HepG2 (cell line): ENCODE data around the gene MBOAT7. TPM values are rescaled to one million over a fixed set of nuclear protein-coding genes. Genes with fewer than 3 reads are reported as not detected.

ENCODE experiments used
- ARID5B ChIP-seq: IDR thresholded peaks from 2 replicates; pipeline ENCODE4 v1.4.0; 2020; ENCODE audit warnings: mild to moderate bottlenecking, missing genetic modification reagents
- ATM ChIP-seq: fragments of 450-650 bp; IDR thresholded peaks from 2 replicates; pipeline ENCODE4 v1.7.1; 2017; ENCODE audit warnings: mild to moderate bottlenecking, borderline replicate concordance
- CBFB ChIP-seq: sonication (generic); formaldehyde crosslinking; IDR thresholded peaks from 2 replicates; pipeline ENCODE4 v1.4.0; 2020; ENCODE audit warnings: missing genetic modification reagents
- GPN1 ChIP-seq: sonication (generic); formaldehyde crosslinking; IDR thresholded peaks from 2 replicates; pipeline ENCODE4 v1.5.1; 2020; ENCODE audit warnings: missing genetic modification reagents, borderline replicate concordance
- MEIS2 ChIP-seq: sonication (generic); formaldehyde crosslinking; IDR thresholded peaks from 2 replicates; pipeline ENCODE4 v1.9.0; 2021; ENCODE audit warnings: mild to moderate bottlenecking, missing genetic modification reagents
- NFKB2 ChIP-seq: sonication (generic); formaldehyde crosslinking; IDR thresholded peaks from 2 replicates; pipeline ENCODE4 v1.4.0; 2020; ENCODE audit warnings: missing genetic modification reagents, borderline replicate concordance
- NR2C2 ChIP-seq: sonication (generic); formaldehyde crosslinking; IDR thresholded peaks from 2 replicates; pipeline ENCODE4 v1.4.0; 2020; ENCODE audit warnings: missing genetic modification reagents, mild to moderate bottlenecking, moderate library complexity, borderline replicate concordance
- PHF21A ChIP-seq: sonication (generic); formaldehyde crosslinking; IDR thresholded peaks from 2 replicates; pipeline ENCODE4 v1.5.0; 2020; ENCODE audit warnings: mild to moderate bottlenecking, missing genetic modification reagents
- POLR2G ChIP-seq: fragments of 200-400 bp; formaldehyde crosslinking; IDR thresholded peaks from 2 replicates; pipeline ENCODE4 v1.6.1; 2018; ENCODE audit warnings: mild to moderate bottlenecking, low read depth, low read length, moderate library complexity
- REST ChIP-seq, 2 experiments: IDR thresholded peaks; 2 replicates each; pipeline ENCODE4 v1.6.1; 2011 to 2012; ENCODE audit warnings: low read length in 2 of 2, borderline replicate concordance in 1 of 2, low read depth in 1 of 2, mild to moderate bottlenecking in 1 of 2, moderate library complexity in 1 of 2
- RFXAP ChIP-seq: sonication (generic); formaldehyde crosslinking; IDR thresholded peaks from 2 replicates; pipeline ENCODE4 v1.4.0; 2020; ENCODE audit warnings: missing genetic modification reagents, borderline replicate concordance
- SALL2 ChIP-seq: sonication (generic); formaldehyde crosslinking; IDR thresholded peaks from 2 replicates; pipeline ENCODE4 v1.8.1; 2023; ENCODE audit warnings: mild to moderate bottlenecking, missing genetic modification reagents, inconsistent platforms
- ZFP41 ChIP-seq: sonication (generic); formaldehyde crosslinking; IDR thresholded peaks from 2 replicates; pipeline ENCODE4 v1.4.0; 2020; ENCODE audit warnings: mild to moderate bottlenecking, missing genetic modification reagents, borderline replicate concordance
- ZFX ChIP-seq: sonication (generic); formaldehyde crosslinking; IDR thresholded peaks from 2 replicates; pipeline ENCODE4 v1.4.0; 2020; ENCODE audit warnings: mild to moderate bottlenecking, low read depth, missing genetic modification reagents, moderate library complexity
- ZNF138 ChIP-seq: sonication (generic); formaldehyde crosslinking; IDR thresholded peaks from 2 replicates; pipeline ENCODE4 v1.5.0; 2020; ENCODE audit warnings: mild to moderate bottlenecking, low read depth, missing genetic modification reagents
- ZNF18 ChIP-seq: sonication (generic); formaldehyde crosslinking; IDR thresholded peaks from 2 replicates; pipeline ENCODE4 v1.8.0; 2022; ENCODE audit warnings: mild to moderate bottlenecking, missing genetic modification reagents; ENCODE audit not compliant: insufficient replicate concordance
- ZNF24 ChIP-seq: fragments of 450-650 bp; IDR thresholded peaks from 2 replicates; pipeline ENCODE4 v1.6.1; 2017; ENCODE audit warnings: antibody characterized with exemption, mild to moderate bottlenecking
- ZNF556 ChIP-seq: sonication (generic); formaldehyde crosslinking; IDR thresholded peaks from 2 replicates; pipeline ENCODE4 v1.4.0; 2020; ENCODE audit warnings: mild to moderate bottlenecking, missing genetic modification reagents, borderline replicate concordance
- ZNF558 ChIP-seq: sonication (generic); formaldehyde crosslinking; IDR thresholded peaks from 2 replicates; pipeline ENCODE4 v1.9.0; 2022; ENCODE audit warnings: mild to moderate bottlenecking, missing genetic modification reagents, borderline replicate concordance
- ZNF772 ChIP-seq: sonication (generic); formaldehyde crosslinking; IDR thresholded peaks from 2 replicates; pipeline ENCODE4 v1.5.0; 2020; ENCODE audit warnings: mild to moderate bottlenecking, missing genetic modification reagents
- ZSCAN9 ChIP-seq: IDR thresholded peaks from 2 replicates; pipeline ENCODE4 v1.6.1; 2016; ENCODE audit warnings: borderline replicate concordance
- polyA plus RNA-seq, 8 experiments: library from polyadenylated mRNA; depleted of rRNA in 3 of 8; stranded (reverse) in 7 of 8; unstranded in 1 of 8; fragments of >200 nt; fragmentation: Illumina TruSeq in 4 of 8; extraction: Trizol in 4 of 8; gene quantifications; 2 replicates each; pipeline versions ENCODE4 v1.2.1 to v1.2.3, GENCODE V29; 2011 to 2016; ENCODE audit warnings: low read depth in 4 of 8, missing spikeins in 1 of 8, mixed read lengths in 1 of 8; ENCODE audit not compliant: insufficient read depth in 1 of 8
- total RNA-seq, 5 experiments: library from RNA; depleted of rRNA; stranded (reverse); fragments of >200 nt; fragmentation: Illumina TruSeq; extraction: Trizol; gene quantifications; 2 replicates each; pipeline ENCODE4 v1.2.3, GENCODE V29; 2016; ENCODE audit warnings: low read depth in 1 of 5

Gene MBOAT7
- total and polyA plus RNA-seq, 2 of the 13 experiments (the other 11 are each of a cell fraction or from before 2014, with no cell fraction given): 22.2 to 25.5 TPM

GRCh38 chr19:54189145-54189734 lies at the start of gene MBOAT7 (continued):
- TF ChIP-seq REST (IDR thresholded peaks at IDR 0.05; ENCODE audit: borderline replicate concordance in 1 of 2, low read depth in 1 of 2, low read length in 2 of 2) (no peak), ZNF772 (no peak), NR2C2 (CRISPR knock-in tag) (peak; percentile 43; the same call in 1 of the 2 replicates), POLR2G (peak; percentile 80), GPN1 (no peak), ARID5B (CRISPR knock-in tag) (0 out of 2 replicates have a peak, but pooled peaks have one; percentile 22), MEIS2 (peak; percentile 35), RFXAP (CRISPR knock-in tag) (peak; percentile 66; the same call in 1 of the 2 replicates), ZNF24 (0 out of 2 replicates have a peak, but pooled peaks have one; percentile 23), CBFB (CRISPR knock-in tag) (no peak), ZSCAN9 (0 out of 2 replicates have a peak, but pooled peaks have one; percentile 23), SALL2 (peak; percentile 88), PHF21A (CRISPR knock-in tag) (no peak), ZNF18 (CRISPR knock-in tag) (peak; percentile 25), NFKB2 (peak; percentile 68), ZNF558 (CRISPR knock-in tag) (no peak), ZNF138 (CRISPR knock-in tag) (no peak), ZFX (CRISPR knock-in tag) (peak; percentile 88), ATM (no peak), ZNF556 (peak; percentile 84; the same call in 1 of the 2 replicates), ZFP41 (no peak)
